AG04450 (cell line): ENCODE data around the gene MVD. TPM values are rescaled to one million over a fixed set of nuclear protein-coding genes. Genes with fewer than 3 reads are reported as not detected.

Experiments used
- CTCF ChIA-PET: fragments of 300-600, 350-600 bp; formaldehyde crosslinking; extraction: SDS; loops from one replicate; lab custom pipeline; 2022; ENCODE audit warnings: antibody characterized with exemption, inconsistent platforms; lab: Charles Lee
- POLR2A ChIA-PET: fragments of 350-600 bp; formaldehyde crosslinking; extraction: SDS; loops from one replicate; lab custom pipeline; 2021; ENCODE audit warnings: antibody characterized with exemption, inconsistent platforms; lab: Yijun Ruan, JAX
- DNase-seq: peaks from one replicate; pipeline ENCODE4 v3.0.0-alpha.2; 2011; ENCODE audit warnings: low read depth, low spot score
- H3K27ac ChIP-seq: one replicate; pipeline ENCODE4 v1.5.1; 2012; ENCODE audit warnings: low read depth, low read length, control low read depth
- H3K27me3 ChIP-seq: one replicate; pipeline ENCODE4 v1.6.0; 2012; ENCODE audit warnings: low read length; ENCODE audit not compliant: control insufficient read depth, insufficient read depth
- H3K4me3 ChIP-seq: 2 replicates; pipeline ENCODE4 v1.5.1; 2011; ENCODE audit warnings: mild to moderate bottlenecking, low read depth, low read length, control low read depth
- H3K9me3 ChIP-seq: 2 replicates; pipeline ENCODE4 v1.5.1; 2012; ENCODE audit warnings: low read length; ENCODE audit not compliant: control insufficient read depth, insufficient read depth
- CTCF ChIP-seq: IDR thresholded peaks from 2 replicates; pipeline ENCODE4 v1.5.1; 2011; ENCODE audit warnings: low read depth, low read length, control low read depth, inconsistent platforms
- polyA plus RNA-seq: library from polyadenylated mRNA; depleted of rRNA; stranded (reverse); fragments of >200 nt; gene quantifications from 2 replicates; pipeline ENCODE4 v1.2.3, GENCODE V29; 2011

Gene MVD
- polyA plus RNA-seq, 1 experiment = 9.1 TPM

GRCh38 chr16:88693420-88694177 is 30.7 kb upstream of the MVD start:
- H3K27ac ChIP-seq = no peak overlapping the region
- no peak for DNase-seq
- no peak for TF ChIP-seq CTCF
- ChIA-PET CTCF (no interaction called here), POLR2A (no interaction called here)
- no peak overlapping the region for H3K4me3 ChIP-seq
- H3K9me3 ChIP-seq = no peaks in the 10 kb centered on the region; the same call in 1 of the 2 replicates
- peaks cover 15% of the 10 kb centered on the region for H3K27me3 ChIP-seq

- no peak for DNase-seq
- Histone ChIP-seq H3K9me3 (no peaks in the 10 kb centered on the region; the same call in 1 of the 2 replicates), H3K27me3 (peaks cover 20% of the 10 kb centered on the region), H3K27ac (no peak overlapping the region), H3K4me3 (no peak overlapping the region)
- no peak for TF ChIP-seq CTCF
- POLR2A ChIA-PET = no interaction called here
- CTCF ChIA-PET = no interaction called here
These were observed 30.0 kb upstream of the MVD start for GRCh38 chr16:88692861-88693260.

- no peak for DNase-seq
- CTCF ChIA-PET = no interaction called here
These were observed 29.2 kb upstream of the MVD start for GRCh38 chr16:88691924-88692560.

GRCh38 chr16:88691129-88691813 is 28.4 kb upstream of the MVD start:
- H3K9me3 ChIP-seq = no peaks in the 10 kb centered on the region; the same call in 1 of the 2 replicates
- peaks cover 29% of the 10 kb centered on the region for H3K27me3 ChIP-seq
- no peak overlapping the region for H3K4me3 ChIP-seq
- no peak for TF ChIP-seq CTCF
- H3K27ac ChIP-seq = no peak overlapping the region
- POLR2A ChIA-PET = no interaction called here
- CTCF ChIA-PET = no interaction called here
- DNase-seq = no peak

More at GRCh38 chr16:88691924-88692560, 29.2 kb upstream of the MVD start:
- H3K9me3 ChIP-seq = no peaks in the 10 kb centered on the region; the same call in 1 of the 2 replicates
- no peak for TF ChIP-seq CTCF
- H3K27me3 ChIP-seq = peaks cover 28% of the 10 kb centered on the region
- no peak overlapping the region for H3K27ac ChIP-seq
- POLR2A ChIA-PET = no interaction called here
- H3K4me3 ChIP-seq = no peak overlapping the region
